ENCODE measurements around the gene PROC. TPM values are rescaled to one million over a fixed set of nuclear protein-coding genes. Genes with fewer than 3 reads are reported as not detected.
A peak's percentile ranks its signal among the peaks of the same experiment; 100 is the strongest.

The PROC gene
- total RNA-seq, 1 donor = not detected

- H3K4me3 ChIP-seq (ENCODE audit: low read depth, low read length) = no peak overlapping the region
- no peak for DNase-seq (ENCODE audit: low read depth)
- TF ChIP-seq CTCF (IDR thresholded peaks at IDR 0.05; ENCODE audit: insufficient read depth, low read length) = peak; percentile 17
Observed at GRCh38 chr2:127423880-127424279, 5.7 kb downstream of the PROC start.

GRCh38 chr2:127424598-127425520 is 6.6 kb downstream of the PROC start:
- H3K4me3 ChIP-seq (ENCODE audit: low read depth, low read length) = no peak overlapping the region
- DNase-seq (ENCODE audit: low read depth) = no peak
- no peak for TF ChIP-seq CTCF (IDR thresholded peaks at IDR 0.05; ENCODE audit: insufficient read depth, low read length)

GRCh38 chr2:127425540-127426490 is 7.6 kb downstream of the PROC start:
- TF ChIP-seq CTCF (IDR thresholded peaks at IDR 0.05; ENCODE audit: insufficient read depth, low read length) = no peak
- no peak for DNase-seq (ENCODE audit: low read depth)
- no peak overlapping the region for H3K4me3 ChIP-seq (ENCODE audit: low read depth, low read length)

- no peak for DNase-seq (ENCODE audit: low read depth)
- H3K4me3 ChIP-seq (ENCODE audit: low read depth, low read length) = no peak overlapping the region
- TF ChIP-seq CTCF (IDR thresholded peaks at IDR 0.05; ENCODE audit: insufficient read depth, low read length) = no peak
Observed at GRCh38 chr2:127426501-127427354, 8.5 kb downstream of the PROC start.

DNA sequence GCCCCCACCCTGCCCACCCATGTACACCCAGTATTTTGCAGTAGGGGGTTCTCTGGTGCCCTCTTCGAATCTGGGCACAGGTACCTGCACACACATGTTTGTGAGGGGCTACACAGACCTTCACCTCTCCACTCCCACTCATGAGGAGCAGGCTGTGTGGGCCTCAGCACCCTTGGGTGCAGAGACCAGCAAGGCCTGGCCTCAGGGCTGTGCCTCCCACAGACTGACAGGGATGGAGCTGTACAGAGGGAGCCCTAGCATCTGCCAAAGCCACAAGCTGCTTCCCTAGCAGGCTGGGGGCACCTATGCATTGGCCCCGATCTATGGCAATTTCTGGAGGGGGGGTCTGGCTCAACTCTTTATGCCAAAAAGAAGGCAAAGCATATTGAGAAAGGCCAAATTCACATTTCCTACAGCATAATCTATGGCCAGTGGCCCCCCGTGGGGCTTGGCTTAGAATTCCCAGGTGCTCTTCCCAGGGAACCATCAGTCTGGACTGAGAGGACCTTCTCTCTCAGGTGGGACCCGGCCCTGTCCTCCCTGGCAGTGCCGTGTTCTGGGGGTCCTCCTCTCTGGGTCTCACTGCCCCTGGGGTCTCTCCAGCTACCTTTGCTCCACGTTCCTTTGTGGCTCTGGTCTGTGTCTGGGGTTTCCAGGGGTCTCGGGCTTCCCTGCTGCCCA is 9.3 kb downstream of the PROC start:
- H3K4me3 ChIP-seq (ENCODE audit: low read depth, low read length) = no peak overlapping the region
- TF ChIP-seq CTCF (IDR thresholded peaks at IDR 0.05; ENCODE audit: insufficient read depth, low read length) = no peak
- DNase-seq (ENCODE audit: low read depth) = no peak
